ENCODE results near the gene TJP2. TPM values are rescaled to one million over a fixed set of nuclear protein-coding genes. Genes with fewer than 3 reads are reported as not detected.

The TJP2 gene
- total RNA-seq, 1 donor from 2014 or later = 39.6 TPM

GRCh38 chr9:69190086-69190862, 16.2 kb downstream of the TJP2 start:
- Mint-ChIP-seq H3K4me1 (ENCODE audit: low read depth, unreplicated experiment) (peaks cover 35% of the 10 kb centered on the region), H3K27ac (ENCODE audit: unreplicated experiment) (peak overlapping the region; percentile 23), H3K27me3 (ENCODE audit: low read depth, unreplicated experiment) (no peaks in the 10 kb centered on the region), H3K36me3 (ENCODE audit: low read depth, unreplicated experiment) (no peaks in the 10 kb centered on the region), H3K4me3 (ENCODE audit: unreplicated experiment) (no peak overlapping the region), H3K9me3 (ENCODE audit: unreplicated experiment) (no peaks in the 10 kb centered on the region)
- Histone ChIP-seq H3K27ac (ENCODE audit: low read depth, low read length) (no peak overlapping the region), H3K4me3 (ENCODE audit: insufficient read depth, low read depth, low read length) (no peak overlapping the region), H3K9me3 (ENCODE audit: insufficient read depth, low read depth, low read length) (no peaks in the 10 kb centered on the region), H3K27me3 (ENCODE audit: insufficient read depth, low read length) (no peaks in the 10 kb centered on the region), H3K36me3 (ENCODE audit: insufficient read depth, low read length) (no peaks in the 10 kb centered on the region), H3K9ac (ENCODE audit: low read length) (no peak overlapping the region), H2AFZ (ENCODE audit: low read depth, low read length) (no peak overlapping the region), H3K4me2 (ENCODE audit: low read length) (no peak overlapping the region), H3K4me1 (ENCODE audit: insufficient read depth, low read length) (peaks cover 16% of the 10 kb centered on the region), H4K20me1 (ENCODE audit: insufficient read depth, low read length) (peaks cover 31% of the 10 kb centered on the region), H3K79me2 (ENCODE audit: insufficient read depth, low read length) (peaks cover 67% of the 10 kb centered on the region)
- TF ChIP-seq CTCF (IDR thresholded peaks at IDR 0.05; ENCODE audit: insufficient read depth, low read depth, low read length) (peak; percentile 2), EZH2 (IDR thresholded peaks at IDR 0.05; ENCODE audit: insufficient read depth, low read length) (no peak)
- FAIRE-seq (no peak), DNase-seq (ENCODE audit: low read depth) (no peak)

GRCh38 chr9:69190863-69191181, 16.7 kb downstream of the TJP2 start:
- Mint-ChIP-seq H3K27ac (ENCODE audit: unreplicated experiment) (peak overlapping the region; percentile 23), H3K27me3 (ENCODE audit: low read depth, unreplicated experiment) (no peaks in the 10 kb centered on the region), H3K4me3 (ENCODE audit: unreplicated experiment) (no peak overlapping the region), H3K4me1 (ENCODE audit: low read depth, unreplicated experiment) (peaks cover 35% of the 10 kb centered on the region), H3K9me3 (ENCODE audit: unreplicated experiment) (no peaks in the 10 kb centered on the region), H3K36me3 (ENCODE audit: low read depth, unreplicated experiment) (no peaks in the 10 kb centered on the region)
- Histone ChIP-seq H3K79me2 (ENCODE audit: insufficient read depth, low read length) (peaks cover 70% of the 10 kb centered on the region), H3K27me3 (ENCODE audit: insufficient read depth, low read length) (no peaks in the 10 kb centered on the region), H3K4me2 (ENCODE audit: low read length) (no peak overlapping the region), H3K4me3 (ENCODE audit: insufficient read depth, low read depth, low read length) (no peak overlapping the region), H3K9ac (ENCODE audit: low read length) (no peak overlapping the region), H2AFZ (ENCODE audit: low read depth, low read length) (no peak overlapping the region), H3K36me3 (ENCODE audit: insufficient read depth, low read length) (no peaks in the 10 kb centered on the region), H3K4me1 (ENCODE audit: insufficient read depth, low read length) (peaks cover 16% of the 10 kb centered on the region), H3K27ac (ENCODE audit: low read depth, low read length) (no peak overlapping the region), H4K20me1 (ENCODE audit: insufficient read depth, low read length) (peaks cover 37% of the 10 kb centered on the region), H3K9me3 (ENCODE audit: insufficient read depth, low read depth, low read length) (no peaks in the 10 kb centered on the region)
- DNase-seq (ENCODE audit: low read depth) (no peak), FAIRE-seq (no peak)
- no peak for TF ChIP-seq EZH2 (IDR thresholded peaks at IDR 0.05; ENCODE audit: insufficient read depth, low read length)
- TF ChIP-seq CTCF (IDR thresholded peaks at IDR 0.05; ENCODE audit: insufficient read depth, low read depth, low read length) = no peak

- peaks cover 14% of the 10 kb centered on the region for H3K4me1 ChIP-seq (ENCODE audit: insufficient read depth, low read length)
- no peaks in the 10 kb centered on the region for H3K36me3 ChIP-seq (ENCODE audit: insufficient read depth, low read length)
- no peaks in the 10 kb centered on the region for H3K27me3 ChIP-seq (ENCODE audit: insufficient read depth, low read length)
- H3K79me2 ChIP-seq (ENCODE audit: insufficient read depth, low read length) = peaks cover 74% of the 10 kb centered on the region
- Mint-ChIP-seq H3K9me3 (ENCODE audit: unreplicated experiment) (no peaks in the 10 kb centered on the region), H3K27me3 (ENCODE audit: low read depth, unreplicated experiment) (no peaks in the 10 kb centered on the region), H3K4me3 (ENCODE audit: unreplicated experiment) (no peak overlapping the region), H3K36me3 (ENCODE audit: low read depth, unreplicated experiment) (no peaks in the 10 kb centered on the region), H3K27ac (ENCODE audit: unreplicated experiment) (no peak overlapping the region), H3K4me1 (ENCODE audit: low read depth, unreplicated experiment) (peaks cover 32% of the 10 kb centered on the region)
- TF ChIP-seq CTCF (IDR thresholded peaks at IDR 0.05; ENCODE audit: insufficient read depth, low read depth, low read length) = no peak
- no peak for TF ChIP-seq EZH2 (IDR thresholded peaks at IDR 0.05; ENCODE audit: insufficient read depth, low read length)
- H3K9me3 ChIP-seq (ENCODE audit: insufficient read depth, low read depth, low read length) = no peaks in the 10 kb centered on the region
- FAIRE-seq = no peak
- H4K20me1 ChIP-seq (ENCODE audit: insufficient read depth, low read length) = peaks cover 40% of the 10 kb centered on the region
- H2AFZ ChIP-seq (ENCODE audit: low read depth, low read length) = no peak overlapping the region
- no peak for DNase-seq (ENCODE audit: low read depth)
- H3K9ac ChIP-seq (ENCODE audit: low read length) = no peak overlapping the region
- H3K27ac ChIP-seq (ENCODE audit: low read depth, low read length) = no peak overlapping the region
- H3K4me2 ChIP-seq (ENCODE audit: low read length) = no peak overlapping the region
- H3K4me3 ChIP-seq (ENCODE audit: insufficient read depth, low read depth, low read length) = no peak overlapping the region
Observed at GRCh38 chr9:69191231-69191630, 17.2 kb downstream of the TJP2 start.
